ENCODE measurements around the gene RALBP1. TPM values are rescaled to one million over a fixed set of nuclear protein-coding genes. Genes with fewer than 3 reads are reported as not detected.
A peak's percentile ranks its signal among the peaks of the same experiment; 100 is the strongest.

The RALBP1 gene
- total RNA-seq, 1 donor from 2014 or later: 50.3 TPM

GRCh38 chr18:9495916-9496705, 20.8 kb downstream of the RALBP1 start:
- intact Hi-C loops (cut with micrococcal nuclease): no loop called here

GRCh38 chr18:9506046-9506792, 30.9 kb downstream of the RALBP1 start:
- intact Hi-C loops (cut with micrococcal nuclease): no loop called here
- DNase-seq (no peak), ATAC-seq (peak; percentile 94)

More at GRCh38 chr18:9495916-9496705, 20.8 kb downstream of the RALBP1 start:
- no peak for ATAC-seq
- DNase-seq: no peak

- ATAC-seq (no peak), DNase-seq (no peak)
- intact Hi-C loops (cut with micrococcal nuclease): no loop called here
These were observed 32.3 kb downstream of the RALBP1 start for GRCh38 chr18:9507565-9508088.

GRCh38 chr18:9508446-9509025, 33.2 kb downstream of the RALBP1 start:
- DNase-seq: no peak
- intact Hi-C loops (cut with micrococcal nuclease): no loop called here
- no peak for ATAC-seq

GRCh38 chr18:9513971-9514512, 38.7 kb downstream of the RALBP1 start:
- ATAC-seq (no peak), DNase-seq (no peak)
- intact Hi-C loops (cut with micrococcal nuclease): loop anchor here (5.0 to 10.0 kb wide), 2 partner anchors 152 to 439 kb away; no protein-coding TSS in a partner anchor

- ATAC-seq: peak; percentile 54
- no peak for DNase-seq
- intact Hi-C loops (cut with micrococcal nuclease): loop anchor here (10.0 kb wide), 1 partner anchor 442 kb away; no protein-coding TSS in a partner anchor
These were observed 41.2 kb downstream of the RALBP1 start for GRCh38 chr18:9516437-9517064.

GRCh38 chr18:9517869-9518268, 42.6 kb downstream of the RALBP1 start:
- ATAC-seq (no peak), DNase-seq (no peak)
- intact Hi-C loops (cut with micrococcal nuclease): loop anchor here (10.0 kb wide), 1 partner anchor 443 kb away; no protein-coding TSS in a partner anchor

GRCh38 chr18:9519399-9519798, 44.1 kb downstream of the RALBP1 start:
- DNase-seq (no peak), ATAC-seq (peak; percentile 27)
- intact Hi-C loops (cut with micrococcal nuclease): loop anchor here (10.0 kb wide), 1 partner anchor 445 kb away; no protein-coding TSS in a partner anchor

- DNase-seq (no peak), ATAC-seq (no peak)
- intact Hi-C loops (cut with micrococcal nuclease): no loop called here
These were observed 45.4 kb downstream of the RALBP1 start for GRCh38 chr18:9520666-9521065.

GRCh38 chr18:9521770-9522169, 46.5 kb downstream of the RALBP1 start:
- intact Hi-C loops (cut with micrococcal nuclease): no loop called here
- DNase-seq: no peak
- no peak for ATAC-seq

- DNase-seq (no peak), ATAC-seq (no peak)
- intact Hi-C loops (cut with micrococcal nuclease): no loop called here
These were observed 47.6 kb downstream of the RALBP1 start for GRCh38 chr18:9522952-9523351.

GRCh38 chr18:9526458-9526857, 51.1 kb downstream of the RALBP1 start:
- ATAC-seq: no peak
- DNase-seq: no peak
- intact Hi-C loops (cut with micrococcal nuclease): no loop called here

GRCh38 chr18:9530226-9531009, 55.1 kb downstream of the RALBP1 start:
- DNase-seq (no peak), ATAC-seq (no peak)
- intact Hi-C loops (cut with micrococcal nuclease): no loop called here

GRCh38 chr18:9531791-9532410, 56.6 kb downstream of the RALBP1 start:
- no peak for DNase-seq
- ATAC-seq: no peak
- intact Hi-C loops (cut with micrococcal nuclease): no loop called here

GRCh38 chr18:9534844-9535243, 59.5 kb downstream of the RALBP1 start:
- DNase-seq (no peak), ATAC-seq (no peak)
- intact Hi-C loops (cut with micrococcal nuclease): no loop called here

- ATAC-seq (no peak), DNase-seq (no peak)
- intact Hi-C loops (cut with micrococcal nuclease): no loop called here
These were observed 60.2 kb downstream of the RALBP1 start for GRCh38 chr18:9535430-9535991.

- ATAC-seq: no peak
- intact Hi-C loops (cut with micrococcal nuclease): no loop called here
These were observed 61.2 kb downstream of the RALBP1 start for GRCh38 chr18:9536354-9537152.

More at GRCh38 chr18:9536354-9537152, 61.2 kb downstream of the RALBP1 start:
- no peak for DNase-seq
